NCI-H2227 treated with DMSO at 0.1 percent for 48 hours (cell line): ENCODE data around the gene GGN.
A peak's percentile ranks its signal among the peaks of the same experiment; 100 is the strongest.
"Not testable (repeated sequence)": the region's sequence is repeated elsewhere in the genome, so short reads cannot be mapped to it uniquely, and the experiment has no call there.

Experiments used
- DNase-seq: peaks from one replicate; lab custom pipeline; 2025; lab: John Stamatoyannopoulos, UW

GGN gene

GRCh38 chr19:38411041-38411712, 23.3 kb upstream of the GGN start:
- DNase-seq, result no peak

GRCh38 chr19:38410407-38410806, 22.6 kb upstream of the GGN start:
- not testable (repeated sequence) for DNase-seq

- DNase-seq, result no peak
These were observed 21.8 kb upstream of the GGN start for GRCh38 chr19:38409631-38410133.

DNA sequence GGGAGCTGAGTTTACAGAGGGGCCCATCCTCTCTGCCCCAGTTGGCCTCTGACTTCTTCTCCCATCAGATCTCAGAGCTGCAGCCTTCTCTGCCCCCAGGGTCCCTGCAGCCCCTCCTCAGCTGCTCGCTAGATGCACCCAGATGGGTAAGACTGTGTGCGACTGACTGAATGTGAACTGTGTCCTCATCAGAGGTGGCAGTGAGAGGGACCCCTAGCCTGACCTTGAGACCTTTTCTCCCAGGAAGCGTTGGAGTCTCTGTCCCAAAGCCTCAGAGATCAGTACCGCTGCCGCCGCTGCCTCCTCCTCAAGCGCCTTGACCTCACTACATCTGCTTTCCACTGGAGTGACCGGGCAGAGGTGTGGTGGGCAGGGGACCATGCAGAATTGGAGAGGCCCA, 17.4 kb upstream of the GGN start:
- DNase-seq, result no peak

DNA sequence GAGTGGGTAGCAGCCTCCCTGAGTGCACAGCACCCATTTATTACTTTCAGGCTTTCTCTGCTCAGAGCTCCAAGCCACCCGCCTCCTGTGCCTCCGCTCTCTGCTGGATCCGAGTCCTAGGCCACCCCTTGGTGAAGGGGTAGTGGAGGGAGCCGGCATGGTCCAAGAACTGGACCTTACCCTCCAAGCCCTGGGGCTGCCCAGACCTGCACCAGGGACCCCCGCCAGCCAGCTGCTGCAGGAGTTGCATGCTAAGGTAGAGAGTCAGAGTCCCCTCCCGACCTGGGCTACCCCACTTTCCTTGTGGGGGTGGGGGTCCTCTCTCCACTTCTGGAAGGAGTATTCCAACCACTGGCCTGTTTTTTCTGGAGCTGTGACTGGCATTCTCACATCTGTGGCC, 17.0 kb upstream of the GGN start:
- DNase-seq, result no peak

DNA sequence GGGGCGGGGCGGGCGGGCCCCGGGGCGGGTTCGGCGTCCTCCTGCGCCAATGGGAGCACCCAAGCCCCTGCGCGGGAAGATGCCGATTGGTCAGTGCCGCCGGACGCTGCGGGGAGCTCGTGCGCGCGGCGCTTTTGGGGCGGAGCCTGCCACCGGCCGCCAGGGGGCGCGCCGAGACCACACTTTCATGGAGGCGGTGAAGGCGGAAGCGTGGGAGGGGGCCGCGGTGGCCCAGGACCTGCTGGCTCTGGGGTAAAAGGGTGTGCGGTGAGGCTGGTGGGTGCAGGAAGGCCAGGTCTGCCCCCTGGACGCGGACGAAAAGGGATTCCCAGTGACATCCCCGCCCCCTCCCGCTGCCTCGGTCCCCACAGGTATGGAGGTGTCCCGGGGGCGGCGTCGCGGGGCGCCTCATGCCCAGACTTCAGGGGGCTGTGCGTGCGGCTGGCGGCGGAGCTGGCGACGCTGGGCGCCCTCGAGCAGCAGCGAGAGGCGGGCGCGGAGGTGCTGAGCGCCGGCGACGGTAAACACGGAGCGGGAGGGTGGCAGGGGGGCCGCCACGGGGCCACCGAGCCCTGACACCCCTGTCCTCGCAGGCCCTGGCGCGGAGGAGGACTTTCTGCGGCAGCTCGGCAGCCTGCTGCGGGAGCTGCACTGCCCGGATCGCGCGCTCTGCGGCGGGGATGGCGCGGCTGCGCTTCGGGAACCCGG, 15.3 kb upstream of the GGN start, which contains the start of gene FAM98C:
Gene FAM98C, plus strand, starts transcription at position 127 of the 708 bp plus-strand sequence. Its CDS starts 61 bp downstream, at position 188.
- peak; percentile 100 for DNase-seq

- DNase-seq, result no peak
These were observed 14.8 kb upstream of the GGN start for GRCh38 chr19:38402623-38402966.

DNA sequence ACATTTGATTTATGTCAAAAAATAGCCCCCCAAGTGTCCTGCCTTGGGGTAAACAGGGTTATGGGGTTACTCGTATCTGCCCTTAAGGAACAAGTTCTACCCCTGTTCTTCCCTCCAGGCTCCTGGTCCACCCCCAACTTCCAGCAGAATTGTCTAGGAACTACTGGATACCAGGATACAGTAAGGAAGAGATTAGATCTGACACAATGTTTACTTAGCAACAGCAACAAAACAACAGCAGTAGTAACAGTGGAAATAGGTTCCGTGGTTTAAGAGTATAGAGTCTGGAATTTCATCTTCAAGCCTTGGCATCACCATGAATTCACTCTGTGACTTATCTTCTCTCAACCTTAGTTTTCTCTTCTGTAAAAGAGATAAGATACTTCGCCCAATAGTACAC, 13.3 kb upstream of the GGN start:
- DNase-seq, result no peak

GRCh38 chr19:38400361-38400760, 12.5 kb upstream of the GGN start:
- no peak for DNase-seq

DNA sequence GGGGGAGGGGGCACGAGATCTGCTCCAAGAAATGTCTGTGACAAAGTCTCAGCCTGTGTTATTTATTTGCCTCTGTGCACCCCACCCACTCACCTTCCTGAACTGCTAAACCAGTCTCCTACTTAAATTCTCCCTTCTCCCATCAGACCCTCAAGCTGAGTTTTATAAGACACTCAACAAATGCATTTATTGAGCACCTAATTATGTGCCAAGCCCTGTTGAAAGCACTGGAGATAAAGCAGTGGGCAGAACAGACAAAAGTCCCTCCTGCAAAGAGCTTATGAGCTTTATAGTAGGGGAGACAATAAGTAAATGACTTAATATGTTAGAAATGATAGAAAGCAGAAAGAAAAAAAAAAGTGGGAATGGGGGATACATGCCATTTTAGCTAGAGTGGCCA, 11.7 kb upstream of the GGN start:
- DNase-seq, result no peak

GRCh38 chr19:38399081-38399480, 11.2 kb upstream of the GGN start:
- DNase-seq, result no peak

- DNase-seq, result no peak
These were observed 7.7 kb upstream of the GGN start for GRCh38 chr19:38395381-38396114.

GRCh38 chr19:38394488-38394887, 6.7 kb upstream of the GGN start:
- DNase-seq, result no peak

DNA sequence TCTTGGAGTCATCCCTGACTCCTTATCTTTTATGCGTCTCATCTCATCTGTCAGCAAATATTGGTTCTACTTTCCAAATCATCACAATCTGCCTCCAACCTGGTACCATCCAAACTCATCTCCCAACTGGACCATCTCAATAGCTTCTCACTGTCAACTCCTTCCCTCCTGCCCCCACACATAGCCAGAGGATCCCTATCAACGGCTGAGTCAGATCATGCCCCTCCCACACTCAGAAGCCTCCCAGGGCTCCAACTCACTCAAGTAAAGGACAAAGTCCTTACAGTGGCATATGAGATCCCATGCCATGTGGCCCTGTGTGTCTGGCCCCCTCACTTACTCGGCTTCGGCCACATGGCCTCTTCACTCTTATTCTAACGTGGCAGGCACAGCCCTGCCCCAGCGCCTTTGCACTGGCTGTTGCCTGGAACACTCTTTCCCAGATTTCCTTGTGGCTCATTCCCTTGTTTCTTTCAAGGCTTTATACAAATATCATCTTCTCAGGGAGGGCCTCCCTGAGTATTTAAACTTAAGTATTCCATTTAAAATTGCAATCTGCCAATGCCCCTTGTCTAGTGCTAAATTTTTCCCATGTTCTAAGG, 5.0 kb upstream of the GGN start:
- DNase-seq, result no peak

DNA sequence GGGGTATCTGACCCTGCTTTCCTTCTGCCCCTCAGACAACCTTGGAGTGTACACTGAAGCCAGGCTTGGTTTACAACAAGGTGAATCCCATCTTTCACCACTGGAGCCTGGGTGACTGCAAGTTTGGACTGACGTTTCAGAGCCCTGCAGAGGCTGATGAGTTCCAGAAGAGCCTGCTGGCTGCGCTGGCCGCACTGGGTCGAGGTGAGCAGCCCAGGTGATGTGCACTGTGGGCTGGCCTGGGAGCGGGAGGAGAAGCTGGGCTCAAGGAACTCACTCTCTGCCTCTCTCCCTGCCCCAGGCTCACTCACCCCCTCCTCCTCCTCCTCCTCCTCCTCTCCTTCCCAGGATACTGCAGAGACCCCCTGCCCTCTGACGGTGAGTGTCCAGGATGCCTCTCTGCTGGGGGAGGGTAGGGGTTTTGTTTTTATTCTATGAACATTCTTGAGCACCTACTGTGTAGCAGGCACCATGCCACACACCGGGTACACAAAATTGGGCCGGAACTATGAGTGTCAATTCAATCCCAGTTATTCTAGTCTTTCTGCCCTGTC, 4.2 kb upstream of the GGN start:
- DNase-seq, result no peak

GRCh38 chr19:38389957-38390924, 2.4 kb upstream of the GGN start:
- no peak for DNase-seq

DNA sequence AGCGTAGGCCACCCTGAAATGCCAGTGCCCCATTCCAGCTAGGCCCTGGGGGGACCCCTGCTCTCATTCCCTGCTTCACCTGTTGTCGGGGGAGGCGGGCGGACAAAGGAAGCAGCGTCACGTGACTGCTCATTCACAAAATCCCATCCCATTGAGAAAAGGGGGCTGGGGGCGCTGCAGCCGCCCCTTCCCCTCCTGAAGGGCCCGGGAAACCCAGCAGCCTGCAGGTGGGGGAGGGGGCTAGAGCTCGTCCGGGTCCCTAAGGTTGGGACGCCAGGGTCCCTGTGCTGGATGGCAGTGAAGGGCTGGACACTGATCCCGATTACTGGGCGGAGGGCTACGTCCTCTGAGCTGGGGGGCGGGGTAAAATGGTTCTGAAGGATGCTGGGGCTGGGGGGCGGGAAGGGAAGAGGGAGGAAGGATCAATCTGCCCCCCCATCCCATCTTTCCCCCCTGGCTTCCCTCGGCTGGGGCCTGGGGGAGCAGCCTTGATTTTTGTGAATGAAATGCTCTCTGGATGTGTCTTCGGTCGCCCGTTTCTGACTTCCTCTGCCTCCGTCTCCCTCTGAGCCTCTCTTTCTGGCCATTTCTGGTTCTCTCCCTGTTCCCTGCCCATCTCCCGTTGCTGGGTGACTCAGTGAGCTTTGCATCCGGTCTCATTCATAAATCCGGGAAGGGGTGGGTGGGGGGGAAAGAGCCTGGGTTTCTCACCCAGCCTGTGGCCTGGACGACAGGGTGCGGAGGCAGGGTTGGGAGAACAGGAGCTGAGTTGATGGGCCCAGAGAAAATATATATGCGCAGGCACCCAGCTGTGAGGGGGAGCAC, 1.5 kb upstream of the GGN start:
- peak; percentile 84 for DNase-seq

- peak; percentile 100 for DNase-seq
These were observed 691 bp upstream of the GGN start, which contains the start of gene SPRED3 for GRCh38 chr19:38388349-38389100. SPRED3 (plus strand) TSS chr19:38388697; CDS start chr19:38390303, 1,606 bp downstream.

DNA sequence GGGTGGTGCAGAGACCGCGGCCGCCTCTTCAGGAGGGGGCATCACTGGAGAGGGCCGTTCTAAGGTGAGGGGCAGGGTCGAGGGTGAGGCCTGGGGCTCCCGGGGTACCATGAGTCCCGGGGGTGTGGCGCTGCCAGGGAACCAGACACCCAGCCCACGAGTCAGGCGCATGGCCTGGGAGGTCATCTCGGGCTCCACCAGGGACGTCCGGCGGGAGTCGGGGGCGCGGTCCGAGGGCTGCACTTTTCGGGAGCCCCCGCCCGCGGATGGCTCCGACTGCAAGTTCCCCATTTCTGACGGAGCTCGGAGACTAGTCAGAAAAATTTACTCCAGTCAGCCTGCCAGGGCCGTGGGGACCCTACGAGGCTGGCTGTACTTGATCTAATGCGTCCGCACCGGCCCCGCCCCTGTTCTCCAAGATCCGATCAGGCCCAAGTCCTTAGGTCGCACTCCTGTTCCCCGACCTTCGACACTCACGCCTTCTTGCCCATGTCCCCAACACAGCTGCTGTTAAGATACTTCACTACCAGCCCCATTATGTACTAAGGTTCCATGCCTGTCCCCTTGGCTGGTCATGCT, 774 bp downstream of the GGN start:
- no peak for DNase-seq
